ENCODE measurements around the gene CTDSPL. TPM values are rescaled to one million over a fixed set of nuclear protein-coding genes. Genes with fewer than 3 reads are reported as not detected.

Gene CTDSPL
- total and polyA plus RNA-seq, 2 of the 13 experiments (the other 11 are each of a cell fraction or from before 2014, with no cell fraction given): 26.1 to 142 TPM

DNA sequence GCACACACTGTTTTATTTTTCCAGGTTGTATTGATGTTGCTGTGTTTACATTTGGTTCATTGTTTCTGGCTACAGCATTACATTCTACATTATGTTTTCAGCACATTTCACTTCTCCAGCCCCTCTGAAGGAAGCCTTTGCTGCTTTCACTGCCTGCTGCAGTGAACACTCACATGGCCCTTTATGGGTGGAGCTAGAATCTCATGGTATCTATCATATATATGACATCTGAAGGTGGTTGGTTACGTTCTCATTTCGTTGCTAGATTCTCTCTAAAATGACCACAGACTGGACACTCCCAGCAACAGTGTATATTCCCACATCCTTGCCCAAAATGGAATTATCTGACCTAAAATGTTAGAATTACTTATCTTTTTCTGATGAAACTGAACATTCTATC is 35.2 kb upstream of the CTDSPL start:
- ChIA-PET POLR2A (no interaction called here), CTCF (ENCODE audit: low intra/inter-chr PET ratio, low total read pairs) (no interaction called here)
- Histone ChIP-seq H3K9ac (ENCODE audit: insufficient read depth, low read depth, low read length) (no peak overlapping the region), H3K27ac (ENCODE audit: extremely low read length, insufficient read depth, low read length) (no peak overlapping the region), H3K4me1 (ENCODE audit: insufficient read depth, low read length) (no peaks in the 10 kb centered on the region), H3K9me3 (ENCODE audit: low read length) (no peaks in the 10 kb centered on the region), H3K79me2 (ENCODE audit: insufficient read depth, low read length) (no peaks in the 10 kb centered on the region), H3K36me3 (replicated peaks in 1 of 2; ENCODE audit: control insufficient read depth in 1 of 2, insufficient read depth in 2 of 2, low read length in 2 of 2) (no peaks in the 10 kb centered on the region; a peak in 4 of 5 replicates), H4K20me1 (ENCODE audit: insufficient read depth, low read length) (no peaks in the 10 kb centered on the region), H3K4me3 (replicated peaks in 1 of 3; ENCODE audit: insufficient read depth in 1 of 3, low read depth in 2 of 3, low read length in 3 of 3) (no peak overlapping the region), H2AFZ (ENCODE audit: low read length) (no peak overlapping the region), H3K4me2 (ENCODE audit: low read depth, low read length) (no peak overlapping the region), H3K27me3 (ENCODE audit: control insufficient read depth in 1 of 2, insufficient read depth in 2 of 2, low read length in 2 of 2) (no peaks in the 10 kb centered on the region)
- no peak for ATAC-seq
- intact Hi-C loops (cut with micrococcal nuclease; ENCODE audit: unreplicated experiment): no loop called here
- TF ChIP-seq ATAD3A (CRISPR knock-in tag; IDR thresholded peaks at IDR 0.05): no peak
- TF ChIP-seq IRF2 (CRISPR knock-in tag; IDR thresholded peaks at IDR 0.05): no peak
- no peak for TF ChIP-seq ZNF446 (CRISPR knock-in tag; IDR thresholded peaks at IDR 0.05)
- TF ChIP-seq GLI4 (CRISPR knock-in tag; IDR thresholded peaks at IDR 0.05; ENCODE audit: borderline replicate concordance): no peak
- TF ChIP-seq, protein P1, sequence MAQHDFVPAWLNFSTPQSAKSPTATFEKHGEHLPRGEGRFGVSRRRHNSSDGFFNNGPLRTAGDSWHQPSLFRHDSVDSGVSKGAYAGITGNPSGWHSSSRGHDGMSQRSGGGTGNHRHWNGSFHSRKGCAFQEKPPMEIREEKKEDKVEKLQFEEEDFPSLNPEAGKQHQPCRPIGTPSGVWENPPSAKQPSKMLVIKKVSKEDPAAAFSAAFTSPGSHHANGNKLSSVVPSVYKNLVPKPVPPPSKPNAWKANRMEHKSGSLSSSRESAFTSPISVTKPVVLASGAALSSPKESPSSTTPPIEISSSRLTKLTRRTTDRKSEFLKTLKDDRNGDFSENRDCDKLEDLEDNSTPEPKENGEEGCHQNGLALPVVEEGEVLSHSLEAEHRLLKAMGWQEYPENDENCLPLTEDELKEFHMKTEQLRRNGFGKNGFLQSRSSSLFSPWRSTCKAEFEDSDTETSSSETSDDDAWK (CRISPR knock-in tag; IDR thresholded peaks at IDR 0.05): no peak
- TF ChIP-seq, protein P2, sequence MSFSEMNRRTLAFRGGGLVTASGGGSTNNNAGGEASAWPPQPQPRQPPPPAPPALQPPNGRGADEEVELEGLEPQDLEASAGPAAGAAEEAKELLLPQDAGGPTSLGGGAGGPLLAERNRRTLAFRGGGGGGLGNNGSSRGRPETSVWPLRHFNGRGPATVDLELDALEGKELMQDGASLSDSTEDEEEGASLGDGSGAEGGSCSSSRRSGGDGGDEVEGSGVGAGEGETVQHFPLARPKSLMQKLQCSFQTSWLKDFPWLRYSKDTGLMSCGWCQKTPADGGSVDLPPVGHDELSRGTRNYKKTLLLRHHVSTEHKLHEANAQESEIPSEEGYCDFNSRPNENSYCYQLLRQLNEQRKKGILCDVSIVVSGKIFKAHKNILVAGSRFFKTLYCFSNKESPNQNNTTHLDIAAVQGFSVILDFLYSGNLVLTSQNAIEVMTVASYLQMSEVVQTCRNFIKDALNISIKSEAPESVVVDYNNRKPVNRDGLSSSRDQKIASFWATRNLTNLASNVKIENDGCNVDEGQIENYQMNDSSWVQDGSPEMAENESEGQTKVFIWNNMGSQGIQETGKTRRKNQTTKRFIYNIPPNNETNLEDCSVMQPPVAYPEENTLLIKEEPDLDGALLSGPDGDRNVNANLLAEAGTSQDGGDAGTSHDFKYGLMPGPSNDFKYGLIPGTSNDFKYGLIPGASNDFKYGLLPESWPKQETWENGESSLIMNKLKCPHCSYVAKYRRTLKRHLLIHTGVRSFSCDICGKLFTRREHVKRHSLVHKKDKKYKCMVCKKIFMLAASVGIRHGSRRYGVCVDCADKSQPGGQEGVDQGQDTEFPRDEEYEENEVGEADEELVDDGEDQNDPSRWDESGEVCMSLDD (CRISPR knock-in tag; IDR thresholded peaks at IDR 0.05; ENCODE audit: borderline replicate concordance): no peak
- TF ChIP-seq ETV5 (CRISPR knock-in tag; IDR thresholded peaks at IDR 0.05; ENCODE audit: borderline replicate concordance): no peak
- TF ChIP-seq ZSCAN31 (CRISPR knock-in tag; IDR thresholded peaks at IDR 0.05; ENCODE audit: low read depth): no peak
- TF ChIP-seq ASH2L (IDR thresholded peaks at IDR 0.05; ENCODE audit: insufficient read length, low read depth, low read length): no peak
- TF ChIP-seq ZNF24 (IDR thresholded peaks at IDR 0.05): no peak
- TF ChIP-seq, protein P3, sequence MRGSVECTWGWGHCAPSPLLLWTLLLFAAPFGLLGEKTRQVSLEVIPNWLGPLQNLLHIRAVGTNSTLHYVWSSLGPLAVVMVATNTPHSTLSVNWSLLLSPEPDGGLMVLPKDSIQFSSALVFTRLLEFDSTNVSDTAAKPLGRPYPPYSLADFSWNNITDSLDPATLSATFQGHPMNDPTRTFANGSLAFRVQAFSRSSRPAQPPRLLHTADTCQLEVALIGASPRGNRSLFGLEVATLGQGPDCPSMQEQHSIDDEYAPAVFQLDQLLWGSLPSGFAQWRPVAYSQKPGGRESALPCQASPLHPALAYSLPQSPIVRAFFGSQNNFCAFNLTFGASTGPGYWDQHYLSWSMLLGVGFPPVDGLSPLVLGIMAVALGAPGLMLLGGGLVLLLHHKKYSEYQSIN (CRISPR knock-in tag; IDR thresholded peaks at IDR 0.05; ENCODE audit: borderline replicate concordance): no peak
- no peak for TF ChIP-seq PITX1 (CRISPR knock-in tag; IDR thresholded peaks at IDR 0.05)
- TF ChIP-seq, protein P4, sequence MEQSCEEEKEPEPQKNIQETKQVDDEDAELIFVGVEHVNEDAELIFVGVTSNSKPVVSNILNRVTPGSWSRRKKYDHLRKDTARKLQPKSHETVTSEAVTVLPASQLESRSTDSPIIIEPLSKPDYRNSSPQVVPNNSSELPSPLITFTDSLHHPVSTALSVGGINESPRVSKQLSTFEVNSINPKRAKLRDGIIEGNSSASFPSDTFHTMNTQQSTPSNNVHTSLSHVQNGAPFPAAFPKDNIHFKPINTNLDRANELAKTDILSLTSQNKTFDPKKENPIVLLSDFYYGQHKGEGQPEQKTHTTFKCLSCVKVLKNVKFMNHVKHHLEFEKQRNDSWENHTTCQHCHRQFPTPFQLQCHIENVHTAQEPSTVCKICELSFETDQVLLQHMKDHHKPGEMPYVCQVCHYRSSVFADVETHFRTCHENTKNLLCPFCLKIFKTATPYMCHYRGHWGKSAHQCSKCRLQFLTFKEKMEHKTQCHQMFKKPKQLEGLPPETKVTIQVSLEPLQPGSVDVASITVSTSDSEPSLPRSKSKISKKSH (CRISPR knock-in tag; IDR thresholded peaks at IDR 0.05; ENCODE audit: borderline replicate concordance): no peak
- in situ Hi-C loops (cut with HindIII; ENCODE audit: extremely low pct_ligation_motif_present, low pct_unique_long_range_greater_than_20kb): no loop called here
- FAIRE-seq: no peak
- no peak for DNase-seq (ENCODE audit: low spot score)
- BruUV-seq (replicated peaks): no TSS peak
- 85% methylated on average over 2 of the region's 2 CpGs for WGBS (ENCODE audit: low lambda C conversion rate)

All from HepG2 (cell line).